GM19023 (cell line): ENCODE measurements around the gene HES4.
"Not testable (repeated sequence)": the region's sequence is repeated elsewhere in the genome, so short reads cannot be mapped to it uniquely, and the experiment has no call there.

ENCODE experiments used
- ATAC-seq: cut with Tn5 transposase; IDR thresholded peaks from one replicate; pipeline ENCODE4 v1.9.1; 2021; ENCODE audit warnings: mild to moderate bottlenecking, moderate library complexity; ENCODE audit not compliant: unreplicated experiment

HES4 gene

DNA sequence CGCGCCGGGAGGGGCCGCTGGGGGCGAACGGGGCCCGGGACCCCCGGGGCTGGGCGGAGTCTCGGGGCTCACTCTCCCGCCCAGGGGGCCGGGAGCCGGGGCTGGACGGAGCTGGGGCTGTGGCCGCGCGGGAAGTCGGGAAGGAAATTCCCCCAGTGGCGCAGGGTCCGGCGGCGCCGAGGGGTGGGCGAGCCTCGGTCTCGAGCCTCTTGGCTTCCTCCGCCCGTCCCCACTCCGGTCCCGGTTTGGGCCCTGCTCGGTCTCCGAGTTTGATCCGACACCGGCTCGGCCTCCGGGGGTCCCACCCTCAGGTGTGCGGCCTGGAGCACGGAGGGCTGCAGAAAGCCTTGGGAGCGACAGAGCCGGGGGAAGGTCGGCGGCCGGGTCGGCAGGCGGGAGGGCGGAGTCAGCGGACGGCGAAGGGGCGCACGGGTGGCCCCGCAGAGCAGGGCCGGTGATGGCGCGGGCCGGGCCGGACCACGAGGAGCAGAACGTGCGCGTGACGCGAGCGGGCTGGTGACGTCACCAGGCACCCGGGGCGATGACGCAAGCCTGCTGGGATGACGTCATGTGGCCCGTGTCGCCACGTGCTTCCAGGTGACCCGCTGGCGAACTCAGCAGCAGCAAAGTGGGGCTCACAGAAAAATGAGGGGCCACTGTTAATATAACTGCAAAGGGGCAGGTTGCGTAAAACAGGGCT is 610 bp upstream of the HES4 start:
- ATAC-seq, result no peak

DNA sequence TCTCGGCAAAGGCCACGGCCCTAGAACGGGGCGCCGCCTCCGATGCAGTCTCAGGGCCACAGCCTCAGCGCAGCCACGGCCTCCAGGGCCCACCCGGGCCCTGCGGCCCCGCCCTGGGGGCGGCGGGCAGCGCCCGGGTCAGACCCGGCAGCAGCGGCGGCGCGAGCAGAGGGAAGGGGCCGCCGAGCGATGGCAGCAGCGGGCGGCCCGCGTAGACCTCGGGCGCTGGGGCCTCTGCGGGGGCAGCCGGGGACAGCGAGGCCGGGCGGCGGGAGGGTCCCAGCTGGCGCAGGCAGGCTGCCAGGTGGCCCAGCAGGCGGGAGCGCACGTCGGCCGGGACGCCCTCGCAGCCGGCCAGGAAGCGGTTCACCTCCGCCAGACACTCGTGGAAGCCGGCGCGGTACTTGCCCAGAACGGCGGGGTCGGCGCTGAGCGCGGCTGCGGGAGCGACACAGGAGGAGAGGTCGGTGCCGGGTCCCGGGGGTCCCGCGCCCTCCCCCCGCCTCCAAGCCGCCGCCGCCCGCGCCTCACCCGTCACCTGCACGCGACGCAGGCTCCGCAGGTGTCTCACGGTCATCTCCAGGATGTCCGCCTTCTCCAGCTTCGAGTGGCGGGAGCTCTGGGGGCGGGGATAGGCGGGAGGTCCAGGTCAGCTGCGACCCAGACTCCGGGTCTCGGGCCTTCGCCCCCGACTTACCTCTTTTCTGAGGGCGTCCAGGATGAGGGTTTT is 737 bp downstream of the HES4 start:
- ATAC-seq, result no peak

DNA sequence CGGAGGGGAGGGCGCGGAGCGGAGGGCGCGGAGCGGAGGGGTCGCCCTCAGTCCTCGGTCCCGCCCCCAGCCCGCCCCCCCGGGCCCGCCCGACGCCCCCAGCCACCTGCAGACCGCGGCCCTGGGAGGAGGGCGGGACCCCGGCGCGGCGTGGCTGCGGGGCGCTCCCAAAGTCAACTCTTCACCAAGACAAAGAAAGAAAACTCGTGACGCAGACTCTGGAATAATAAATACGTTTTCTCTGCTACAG is 1.2 kb downstream of the HES4 start:
- ATAC-seq, result no peak

DNA sequence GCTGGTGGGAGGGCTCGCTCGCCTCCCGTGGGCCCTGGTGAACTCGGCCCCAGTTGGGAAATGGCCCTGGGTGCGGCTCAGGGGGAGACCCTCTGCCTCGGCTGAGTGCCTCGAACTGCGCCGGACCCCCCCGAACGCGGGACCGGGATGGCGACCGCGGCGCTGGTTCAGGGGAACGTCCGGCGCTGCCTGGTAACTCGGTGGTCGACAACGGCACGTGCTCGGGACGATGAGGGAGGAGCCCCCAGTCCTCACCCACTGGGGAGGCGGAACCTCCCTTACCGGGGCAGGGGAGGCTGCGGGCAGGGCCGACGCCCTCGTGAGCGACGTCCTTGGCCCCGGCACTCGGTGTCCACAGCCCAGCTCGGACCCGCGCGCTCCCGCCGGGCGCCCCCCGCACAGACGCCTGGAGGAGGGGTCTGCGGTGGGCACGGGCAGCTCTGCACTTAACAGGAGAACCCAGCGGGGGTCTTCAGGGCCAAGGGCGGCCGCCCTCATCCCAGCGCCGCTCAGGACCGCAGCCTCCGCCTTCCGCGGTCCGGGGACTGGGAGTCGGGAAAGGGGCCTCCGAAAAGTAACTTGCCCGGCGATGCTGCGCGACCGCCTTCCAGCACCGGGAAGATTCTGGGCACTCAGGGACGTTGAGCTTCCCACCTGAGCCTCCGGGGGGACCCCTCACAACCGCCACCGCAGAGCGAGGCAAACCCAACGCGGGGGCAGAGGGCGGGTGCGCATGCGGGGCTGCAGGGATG is 1.7 kb downstream of the HES4 start:
- ATAC-seq, result no peak

DNA sequence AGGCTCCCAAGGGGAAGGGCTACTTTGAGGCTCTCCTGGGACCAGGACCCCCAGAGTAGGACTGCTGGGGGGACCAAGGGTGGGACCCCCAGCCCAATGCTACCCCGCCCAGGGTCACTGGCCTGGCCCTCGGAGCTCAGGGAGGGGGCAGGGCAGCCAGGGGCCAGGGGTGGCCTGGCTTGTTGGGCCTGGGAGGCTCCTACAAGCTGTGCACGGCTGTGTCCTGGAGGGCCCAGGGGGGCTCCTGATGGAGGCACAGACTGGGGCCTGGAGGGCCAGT is 2.2 kb downstream of the HES4 start:
- ATAC-seq, result no peak

DNA sequence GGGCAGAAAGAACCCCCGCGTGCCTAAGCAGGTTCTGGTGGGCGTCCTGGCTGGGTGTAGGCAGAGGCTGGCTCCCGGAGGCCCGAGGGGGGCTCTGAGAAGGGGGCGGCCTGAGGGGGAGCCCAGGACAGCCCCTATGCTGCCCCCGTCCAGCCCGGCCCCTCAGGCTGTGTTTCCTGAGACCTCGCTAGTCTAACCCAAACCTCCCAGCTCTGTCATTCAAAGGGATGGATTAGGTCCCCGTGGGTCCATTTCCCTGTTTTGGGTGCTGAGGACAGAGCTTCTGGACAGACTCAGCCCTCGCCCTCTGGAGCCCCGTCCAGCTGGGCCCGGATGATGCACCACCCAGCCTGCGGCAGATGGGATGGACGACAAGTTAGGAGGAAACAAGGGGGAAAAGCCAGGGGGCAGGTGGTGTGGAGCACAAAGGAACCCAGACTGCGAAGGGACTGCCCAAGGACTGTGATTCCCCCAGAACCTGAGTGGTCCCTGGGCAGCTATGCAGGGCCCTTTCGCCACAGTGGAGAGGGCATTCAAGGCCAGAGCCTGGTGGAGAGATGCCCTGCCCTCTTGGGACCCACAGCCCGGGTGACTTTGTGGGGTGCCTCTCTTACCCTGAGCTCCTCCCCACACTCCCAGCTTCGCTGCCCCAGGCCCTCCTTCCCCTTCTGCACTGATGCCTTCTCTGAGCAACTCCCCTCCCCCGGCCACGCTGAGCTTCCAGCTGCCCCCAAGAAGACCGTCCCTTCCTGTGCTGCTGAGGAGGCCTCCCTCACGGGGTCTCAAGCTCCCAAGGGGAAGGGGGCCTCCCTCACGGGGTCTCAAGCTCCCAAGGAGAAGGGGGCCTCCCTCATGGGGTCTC is 2.8 kb downstream of the HES4 start:
- no peak for ATAC-seq

DNA sequence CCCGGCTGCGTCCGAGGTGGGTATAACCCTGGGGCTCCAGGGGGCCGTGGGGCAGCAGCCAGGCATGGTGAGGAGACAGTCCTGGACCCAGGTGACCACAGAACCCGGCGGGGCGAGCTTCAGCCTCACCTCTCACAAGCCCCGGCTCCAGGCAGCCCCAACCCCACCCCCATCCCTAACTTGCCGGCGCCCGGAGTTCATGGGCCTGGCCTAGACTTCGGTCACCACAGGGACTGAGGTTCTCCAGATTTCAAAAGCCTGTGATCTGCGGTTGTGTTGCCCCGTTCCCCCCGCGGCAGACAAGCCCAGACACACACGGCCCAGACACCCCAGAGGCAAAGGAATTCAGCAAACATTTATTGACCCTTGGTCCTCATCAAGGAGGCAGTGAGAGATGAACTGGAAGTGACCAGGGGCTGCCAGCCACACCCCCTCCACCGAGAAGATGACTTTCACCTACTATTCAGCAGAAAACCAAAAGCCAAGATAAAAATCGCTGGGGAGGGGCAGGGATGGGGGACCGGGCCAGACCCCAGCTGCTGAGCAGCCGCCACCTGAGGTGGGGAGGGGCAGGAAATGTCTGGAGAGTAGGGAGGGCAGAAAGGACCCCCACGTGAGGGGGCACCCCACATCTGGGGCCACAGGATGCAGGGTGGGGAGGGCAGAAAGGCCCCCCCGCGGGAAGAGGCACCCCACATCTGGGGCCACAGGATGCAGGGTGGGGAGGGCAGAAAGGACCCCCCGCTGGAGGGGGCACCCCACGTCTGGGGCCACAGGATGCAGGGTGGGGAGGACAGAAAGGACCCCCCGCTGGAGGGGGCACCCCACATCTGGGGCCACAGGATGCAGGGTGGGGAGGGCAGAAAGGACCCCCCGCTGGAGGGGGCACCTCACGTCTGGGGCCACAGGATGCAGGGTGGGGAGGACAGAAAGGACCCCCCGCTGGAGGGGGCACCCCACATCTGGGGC is 3.9 kb downstream of the HES4 start:
- ATAC-seq, result no peak

DNA sequence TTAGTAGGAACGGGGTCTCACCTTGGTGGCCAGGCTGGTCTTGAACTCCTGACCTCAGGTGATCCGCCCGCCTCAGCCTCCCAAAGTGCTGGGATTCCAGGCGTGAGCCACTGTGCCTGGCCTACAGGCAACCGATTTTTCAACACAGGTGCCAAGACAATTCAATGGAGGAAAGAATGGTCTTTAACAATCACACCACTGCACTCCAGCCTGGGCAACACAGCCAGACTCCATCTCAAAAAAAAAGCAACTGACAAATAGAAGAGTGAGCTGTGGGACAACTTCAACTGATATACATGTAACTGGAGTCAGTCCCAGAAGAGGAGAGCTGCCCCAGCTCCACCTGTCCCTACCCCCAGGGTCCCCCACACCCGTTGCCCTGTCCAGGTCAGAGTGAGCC is 5.4 kb downstream of the HES4 start:
- ATAC-seq, result not testable (repeated sequence)

DNA sequence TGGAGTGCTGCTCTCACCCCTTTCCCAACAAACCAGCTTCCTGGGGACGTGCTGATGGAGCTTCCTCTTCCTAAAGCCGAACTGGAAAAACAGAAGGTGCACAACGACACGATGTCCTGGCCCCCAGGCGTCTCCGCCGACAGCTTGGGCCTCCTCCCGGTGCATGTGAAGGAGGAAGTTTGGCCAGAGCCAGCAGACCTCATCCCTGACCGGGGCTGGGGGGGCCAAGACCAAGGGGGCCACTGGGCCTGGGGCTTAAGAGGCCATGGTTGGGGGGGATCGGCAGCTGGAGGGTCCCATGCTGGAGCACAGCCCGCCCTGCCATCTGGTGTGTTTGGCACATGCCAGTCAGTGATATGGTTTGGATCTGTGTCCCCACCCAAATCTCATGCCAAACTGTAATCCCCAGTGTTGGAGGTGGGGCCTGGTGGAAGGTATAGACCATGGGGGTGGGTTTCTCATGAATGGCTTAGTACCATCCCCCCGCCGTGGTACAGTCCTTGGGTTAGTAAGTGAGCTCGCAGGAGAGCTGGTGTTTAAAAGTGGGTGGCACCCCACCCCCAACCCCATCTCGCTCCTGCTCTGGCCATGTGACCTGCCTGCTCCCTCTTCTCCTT is 6.4 kb downstream of the HES4 start:
- ATAC-seq, result no peak

DNA sequence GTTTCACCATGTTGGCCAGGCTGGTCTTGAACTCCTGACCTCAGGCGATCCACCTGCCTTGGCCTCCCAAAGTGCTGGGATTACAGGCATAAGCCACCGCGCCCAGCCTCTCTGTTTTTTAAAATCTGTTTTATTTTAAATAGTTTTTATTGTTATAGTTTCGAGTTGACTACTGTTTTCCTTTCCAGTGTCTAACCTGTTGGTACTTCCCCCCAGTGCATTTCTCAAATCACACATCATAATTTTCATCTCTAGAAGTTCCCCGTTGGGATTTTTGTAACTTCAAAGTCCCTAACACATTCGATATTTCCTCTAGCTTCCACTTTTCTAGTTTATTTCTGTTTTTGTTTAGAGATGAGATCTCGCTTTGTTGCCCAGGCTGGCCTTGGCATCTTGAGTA is 7.5 kb downstream of the HES4 start:
- ATAC-seq, result no peak

DNA sequence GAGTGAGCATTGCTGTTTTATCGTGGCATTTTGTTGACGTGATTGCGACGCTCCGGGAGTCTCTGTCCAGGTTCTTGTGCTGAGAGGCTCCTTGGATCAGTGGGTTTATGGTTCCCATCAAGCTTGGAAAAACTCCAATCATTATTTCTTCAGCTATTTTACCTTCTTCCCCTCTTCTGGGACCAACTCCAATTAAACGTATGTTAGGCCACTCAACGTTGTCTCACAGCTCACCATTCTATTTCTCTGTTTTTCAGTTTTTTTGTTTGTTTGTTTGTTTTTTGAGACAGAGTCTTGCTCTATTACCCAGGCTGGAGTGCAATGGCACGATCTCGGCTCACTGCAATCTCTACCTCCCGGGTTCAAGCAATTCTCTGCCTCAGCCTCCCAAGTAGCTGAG is 8.0 kb downstream of the HES4 start:
- ATAC-seq, result no peak

DNA sequence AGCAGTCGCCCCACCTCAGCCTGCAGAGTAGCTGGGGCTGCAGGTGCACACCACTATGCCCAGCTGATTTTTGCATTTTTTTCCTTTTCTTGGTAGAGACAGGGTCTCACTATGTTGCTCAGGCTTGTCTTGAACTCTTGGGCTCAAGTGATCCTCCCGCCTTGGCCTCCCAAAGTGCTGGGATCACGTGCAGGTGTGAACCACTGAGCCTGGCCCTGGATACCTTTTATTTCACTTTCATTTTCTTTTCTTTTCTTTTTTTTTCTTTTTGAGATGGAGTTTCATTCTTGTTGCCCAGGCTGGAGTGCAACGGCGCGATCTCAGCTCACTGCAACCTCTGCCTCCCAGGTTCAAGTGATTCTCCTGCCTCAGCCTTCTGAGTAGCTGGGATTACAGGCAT is 8.6 kb downstream of the HES4 start:
- ATAC-seq, result not testable (repeated sequence)

DNA sequence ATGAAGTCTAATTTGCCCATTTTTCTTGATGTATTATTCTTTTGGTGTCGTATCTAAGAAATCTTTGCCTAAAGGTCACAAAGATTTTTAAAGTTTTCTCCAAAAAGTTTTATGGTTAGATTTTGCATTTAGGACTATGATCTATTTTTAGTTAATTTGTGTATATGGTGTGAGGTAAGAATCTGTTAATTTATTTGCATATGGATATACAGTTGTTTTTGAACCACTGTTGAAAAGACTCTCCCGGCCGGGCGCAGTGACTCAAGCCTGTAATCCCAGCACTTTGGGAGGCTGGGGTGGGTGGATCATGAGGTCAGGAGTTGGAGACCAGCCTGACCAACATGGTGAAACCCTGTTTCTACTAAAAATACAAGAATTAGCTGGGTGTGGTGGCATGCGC is 11.8 kb downstream of the HES4 start:
- not testable (repeated sequence) for ATAC-seq

DNA sequence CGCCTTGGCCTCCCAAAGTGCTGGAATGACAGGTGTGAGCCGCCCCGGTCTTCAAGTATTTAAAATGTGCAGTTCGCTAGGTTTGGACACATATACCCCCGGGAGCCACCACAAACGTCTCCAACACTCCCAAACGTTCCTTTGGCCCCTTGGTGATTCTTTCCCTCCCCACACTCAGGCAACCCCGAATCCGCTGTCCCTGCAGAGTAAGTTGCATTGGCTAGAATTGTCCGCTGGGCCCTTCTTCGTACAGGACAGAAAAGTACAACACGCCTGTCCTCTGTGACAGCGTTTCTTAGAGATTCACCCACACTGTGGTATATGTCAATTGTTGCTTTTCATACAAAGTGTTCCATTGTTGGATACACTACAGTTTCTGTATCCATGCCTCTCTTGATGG is 14.8 kb downstream of the HES4 start:
- ATAC-seq, result no peak

DNA sequence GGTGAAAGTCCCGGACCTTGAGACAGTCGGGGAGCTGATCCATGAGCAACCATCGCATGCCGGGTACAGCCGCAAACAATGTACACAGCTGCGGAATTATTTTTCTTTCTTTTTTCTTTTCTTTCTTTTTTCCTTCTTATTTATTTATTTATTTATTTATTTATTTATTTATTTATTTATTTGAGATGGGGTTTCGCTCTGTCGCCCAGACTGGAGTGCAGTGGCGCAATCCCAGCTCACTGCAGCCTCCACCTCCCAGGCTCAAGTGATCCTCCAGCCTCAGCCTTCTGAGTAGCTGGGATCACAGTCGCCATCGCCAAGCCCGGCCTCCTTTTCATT is 15.5 kb downstream of the HES4 start:
- ATAC-seq, result no peak

DNA sequence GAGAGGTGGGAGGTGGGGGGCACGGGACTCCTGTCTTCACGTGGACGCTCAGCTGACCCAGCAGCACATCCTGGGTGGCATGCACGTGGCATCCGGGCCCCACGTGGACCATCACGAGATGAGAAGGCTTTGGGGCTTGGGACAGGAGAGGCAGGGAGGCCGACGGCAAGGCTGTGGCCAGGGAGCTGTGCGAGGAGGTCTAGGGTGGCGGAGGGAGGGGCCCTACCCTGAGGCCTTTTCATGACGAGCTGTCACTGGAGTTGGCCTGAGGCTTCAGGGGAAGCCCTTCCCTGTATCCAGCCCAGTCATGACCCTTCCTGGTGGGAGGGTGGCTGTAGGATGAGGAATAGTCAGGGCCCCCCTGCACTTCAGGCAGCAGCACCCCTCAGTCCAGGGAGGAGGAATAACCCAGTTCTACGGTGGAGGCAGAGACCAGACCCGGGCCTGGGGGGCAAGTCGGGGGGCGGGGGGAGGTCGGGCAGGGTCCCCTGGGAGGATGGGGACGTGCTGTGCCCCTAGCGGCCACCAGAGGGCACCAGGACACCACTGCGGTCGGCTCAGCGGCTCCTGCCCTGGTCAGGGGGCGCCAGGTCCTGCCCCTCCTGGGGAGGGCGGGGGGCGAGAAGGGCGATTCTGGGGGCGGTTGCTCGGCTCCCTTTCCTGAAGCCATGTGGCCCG is 16.0 kb downstream of the HES4 start:
- ATAC-seq, result no peak

DNA sequence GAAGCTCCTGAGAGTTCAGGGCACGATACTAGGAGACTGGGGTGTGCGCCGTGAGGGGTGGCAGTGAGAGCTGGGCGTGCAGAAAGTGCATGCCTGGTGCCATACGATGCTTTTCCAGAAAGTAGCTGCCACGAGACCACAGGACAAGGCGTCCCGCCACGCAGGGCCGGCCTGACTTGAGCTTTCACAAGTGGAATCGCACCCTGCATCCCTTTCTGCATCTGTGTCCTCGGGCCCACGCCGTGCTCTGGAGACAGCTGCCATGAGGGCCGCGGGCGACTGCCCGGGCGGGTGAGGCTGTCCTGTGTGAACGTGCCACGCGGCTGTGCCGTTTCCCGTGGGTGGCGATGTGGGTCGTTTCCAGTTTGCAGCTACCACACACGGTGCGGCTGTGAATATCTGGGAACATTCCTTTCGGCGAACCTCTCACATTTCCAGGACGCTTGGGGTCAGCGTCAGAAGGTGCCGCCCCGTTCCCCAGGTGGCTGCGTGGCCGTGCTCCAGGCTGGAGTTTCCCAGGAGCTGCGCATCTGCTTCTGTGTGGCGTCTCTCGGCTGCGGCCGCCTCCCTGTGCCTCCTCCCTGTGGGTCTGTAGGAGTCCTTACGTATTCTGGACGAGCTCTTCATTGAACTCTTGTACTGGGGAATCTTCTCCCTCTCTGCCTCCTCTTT is 17.0 kb downstream of the HES4 start:
- no peak for ATAC-seq

DNA sequence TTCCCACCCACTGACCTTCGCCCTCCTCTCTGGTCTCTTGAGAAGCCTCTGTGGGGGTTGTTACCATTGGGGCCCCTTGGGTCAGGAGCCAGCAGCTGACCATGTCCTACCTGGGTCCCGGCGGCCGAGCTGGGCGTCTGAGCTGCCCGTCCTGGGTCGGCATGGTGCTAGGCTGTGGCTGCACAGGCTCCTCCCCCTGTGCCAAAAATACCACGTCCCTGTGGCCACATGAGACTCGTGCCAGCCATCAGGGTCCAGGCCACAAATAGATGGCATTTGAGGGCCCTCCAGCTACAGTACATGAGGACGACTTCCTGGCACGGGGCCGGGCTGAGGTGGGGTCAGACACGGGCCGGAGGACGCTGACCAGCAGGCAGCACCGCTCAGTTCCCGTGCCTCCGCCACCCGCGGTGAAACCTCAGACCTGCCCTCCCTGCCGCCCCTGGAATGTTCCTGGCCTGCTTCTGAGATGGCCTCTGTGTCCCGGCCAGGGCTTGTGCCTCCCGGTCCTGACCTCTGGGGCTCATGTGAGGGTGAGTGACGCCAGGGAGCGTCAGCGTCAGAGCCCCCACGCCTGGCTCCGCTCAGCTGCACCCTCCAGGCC is 17.8 kb downstream of the HES4 start, which contains the start of gene PERM1:
PERM1 (minus strand) TSS at position 139 of the 604 bp plus-strand sequence. CDS start 1,064 bp downstream, outside the sequence.
- ATAC-seq, result no peak
